Measurements from ENCODE around the gene ANXA11.

DNA sequence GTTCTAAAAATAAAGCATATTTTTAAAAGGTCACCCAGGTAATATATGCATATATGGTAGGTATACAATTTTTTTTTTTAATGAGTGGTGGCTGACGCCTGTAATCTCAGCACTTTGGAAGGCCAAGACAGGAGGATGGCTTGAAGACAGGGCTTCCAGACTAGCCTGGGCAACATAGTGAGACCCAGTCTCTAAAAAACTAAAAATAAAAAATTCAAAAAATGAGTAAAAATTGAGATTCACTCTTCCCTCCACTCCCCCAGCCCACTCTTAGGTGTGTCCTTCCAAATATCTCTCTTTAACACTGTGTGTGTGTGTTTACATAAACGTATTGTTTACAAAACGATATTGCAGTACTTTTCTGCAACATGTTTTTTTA lies 929 bp upstream of the ANXA11 start:
- TF ChIP-seq EP300 (IDR thresholded peaks at IDR 0.05) = no peak
- TF ChIP-seq, protein P1, sequence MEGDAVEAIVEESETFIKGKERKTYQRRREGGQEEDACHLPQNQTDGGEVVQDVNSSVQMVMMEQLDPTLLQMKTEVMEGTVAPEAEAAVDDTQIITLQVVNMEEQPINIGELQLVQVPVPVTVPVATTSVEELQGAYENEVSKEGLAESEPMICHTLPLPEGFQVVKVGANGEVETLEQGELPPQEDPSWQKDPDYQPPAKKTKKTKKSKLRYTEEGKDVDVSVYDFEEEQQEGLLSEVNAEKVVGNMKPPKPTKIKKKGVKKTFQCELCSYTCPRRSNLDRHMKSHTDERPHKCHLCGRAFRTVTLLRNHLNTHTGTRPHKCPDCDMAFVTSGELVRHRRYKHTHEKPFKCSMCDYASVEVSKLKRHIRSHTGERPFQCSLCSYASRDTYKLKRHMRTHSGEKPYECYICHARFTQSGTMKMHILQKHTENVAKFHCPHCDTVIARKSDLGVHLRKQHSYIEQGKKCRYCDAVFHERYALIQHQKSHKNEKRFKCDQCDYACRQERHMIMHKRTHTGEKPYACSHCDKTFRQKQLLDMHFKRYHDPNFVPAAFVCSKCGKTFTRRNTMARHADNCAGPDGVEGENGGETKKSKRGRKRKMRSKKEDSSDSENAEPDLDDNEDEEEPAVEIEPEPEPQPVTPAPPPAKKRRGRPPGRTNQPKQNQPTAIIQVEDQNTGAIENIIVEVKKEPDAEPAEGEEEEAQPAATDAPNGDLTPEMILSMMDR (IDR thresholded peaks at IDR 0.05) = no peak
- no peak for TF ChIP-seq POLR2A (IDR thresholded peaks at IDR 0.05)

Measured in stomach (tissue), 4 donors.